IPS-20b (cell line): ENCODE data around the gene RIGI.
"Not testable (repeated sequence)": the region's sequence is repeated elsewhere in the genome, so short reads cannot be mapped to it uniquely, and the experiment has no call there.

Experiments
- H3K27ac ChIP-seq: one replicate; pipeline ENCODE4 v1.5.1; 2013; ENCODE audit warnings: low read length
- H3K27me3 ChIP-seq: 2 replicates; pipeline ENCODE4 v1.6.1; 2013; ENCODE audit warnings: mild to moderate bottlenecking, low read length, inconsistent platforms; ENCODE audit not compliant: insufficient read depth
- H3K36me3 ChIP-seq: 2 replicates; pipeline ENCODE4 v1.6.1; 2013; ENCODE audit warnings: low read depth, mild to moderate bottlenecking, inconsistent platforms, low read length, moderate library complexity; ENCODE audit not compliant: insufficient read depth
- H3K4me1 ChIP-seq: 2 replicates; pipeline ENCODE4 v1.6.1; 2013; ENCODE audit warnings: mild to moderate bottlenecking, control low read depth, inconsistent platforms, low read length, moderate library complexity; ENCODE audit not compliant: insufficient read depth
- H3K4me3 ChIP-seq: 2 replicates; pipeline ENCODE4 v1.5.1; 2013; ENCODE audit warnings: mild to moderate bottlenecking, low read length, inconsistent platforms
- H3K9ac ChIP-seq: 2 replicates; pipeline ENCODE4 v1.6.1; 2013; ENCODE audit warnings: low read depth, mild to moderate bottlenecking, inconsistent platforms, low read length, moderate library complexity
- H3K9me3 ChIP-seq: 2 replicates; pipeline ENCODE4 v1.6.1; 2013; ENCODE audit warnings: mild to moderate bottlenecking, low read depth, low read length, inconsistent platforms; ENCODE audit not compliant: insufficient read depth

RIGI gene

GRCh38 chr9:32524892-32525708 lies 896 bp downstream of the RIGI start:
- Histone ChIP-seq H3K9me3 (peaks cover 16% of the 10 kb centered on the region; the same call in 1 of the 2 replicates), H3K9ac (peak overlapping the region; percentile 78), H3K27me3 (no peaks in the 10 kb centered on the region), H3K27ac (no peak overlapping the region), H3K36me3 (0 out of 2 replicates have a peak, but pooled peaks cover 2% of the 10 kb centered on the region), H3K4me1 (no peaks in the 10 kb centered on the region; the same call in 1 of the 2 replicates), H3K4me3 (peak overlapping the region; percentile 92)

- H3K27me3 ChIP-seq, H3K4me1 ChIP-seq, H3K27ac ChIP-seq, H3K9ac ChIP-seq, H3K36me3 ChIP-seq, H3K4me3 ChIP-seq: not testable (repeated sequence)
- peaks cover 21% of the 10 kb centered on the region for H3K9me3 ChIP-seq
Observed at GRCh38 chr9:32524558-32524891, 1.5 kb downstream of the RIGI start.

- Histone ChIP-seq H3K27ac (no peak overlapping the region), H3K9ac (no peak overlapping the region), H3K36me3 (0 out of 2 replicates have a peak, but pooled peaks cover 6% of the 10 kb centered on the region), H3K27me3 (no peaks in the 10 kb centered on the region), H3K4me1 (no peaks in the 10 kb centered on the region; the same call in 1 of the 2 replicates), H3K9me3 (peaks cover 28% of the 10 kb centered on the region), H3K4me3 (no peak overlapping the region)
Observed at GRCh38 chr9:32523910-32524309, 2.1 kb downstream of the RIGI start.

GRCh38 chr9:32518276-32518675 lies 7.7 kb downstream of the RIGI start:
- H3K36me3 ChIP-seq: peaks cover 10% of the 10 kb centered on the region; the same call in 1 of the 2 replicates

GRCh38 chr9:32516241-32516640 lies 9.8 kb downstream of the RIGI start:
- no peak overlapping the region for H3K9ac ChIP-seq
- peaks cover 46% of the 10 kb centered on the region for H3K9me3 ChIP-seq
- H3K4me3 ChIP-seq: no peak overlapping the region
- no peak overlapping the region for H3K27ac ChIP-seq
- peaks cover 10% of the 10 kb centered on the region; the same call in 1 of the 2 replicates for H3K36me3 ChIP-seq
- H3K4me1 ChIP-seq: no peaks in the 10 kb centered on the region
- H3K27me3 ChIP-seq: no peaks in the 10 kb centered on the region

More at GRCh38 chr9:32518276-32518675, 7.7 kb downstream of the RIGI start:
- Histone ChIP-seq H3K27ac (no peak overlapping the region), H3K4me1 (no peaks in the 10 kb centered on the region), H3K4me3 (no peak overlapping the region), H3K9ac (no peak overlapping the region), H3K9me3 (peaks cover 56% of the 10 kb centered on the region), H3K27me3 (no peaks in the 10 kb centered on the region)

GRCh38 chr9:32508728-32509127 lies 17.3 kb downstream of the RIGI start:
- Histone ChIP-seq H3K27ac (peak overlapping the region; percentile 71), H3K4me1 (peaks cover 10% of the 10 kb centered on the region; the same call in 1 of the 2 replicates), H3K36me3 (no peaks in the 10 kb centered on the region), H3K27me3 (no peaks in the 10 kb centered on the region), H3K9ac (no peak overlapping the region), H3K9me3 (no peaks in the 10 kb centered on the region), H3K4me3 (no peak overlapping the region)

- no peak overlapping the region for H3K27ac ChIP-seq
- no peaks in the 10 kb centered on the region for H3K27me3 ChIP-seq
- no peak overlapping the region for H3K4me3 ChIP-seq
- H3K4me1 ChIP-seq: peaks cover 8% of the 10 kb centered on the region; the same call in 1 of the 2 replicates
- peaks cover 4% of the 10 kb centered on the region for H3K36me3 ChIP-seq
- H3K9ac ChIP-seq: no peak overlapping the region; the same call in 1 of the 2 replicates
- no peaks in the 10 kb centered on the region for H3K9me3 ChIP-seq
Observed at GRCh38 chr9:32503008-32503407, 23.0 kb downstream of the RIGI start.

- Histone ChIP-seq H3K4me3 (no peak overlapping the region), H3K36me3 (peaks cover 4% of the 10 kb centered on the region), H3K27ac (no peak overlapping the region), H3K27me3 (no peaks in the 10 kb centered on the region), H3K9ac (no peak overlapping the region), H3K4me1 (peaks cover 8% of the 10 kb centered on the region; the same call in 1 of the 2 replicates), H3K9me3 (no peaks in the 10 kb centered on the region)
Observed at GRCh38 chr9:32502464-32502863, 23.5 kb downstream of the RIGI start.

- no peak overlapping the region for H3K9ac ChIP-seq
- H3K4me3 ChIP-seq: no peak overlapping the region
- H3K27me3 ChIP-seq: no peaks in the 10 kb centered on the region
- H3K36me3 ChIP-seq: peaks cover 4% of the 10 kb centered on the region
- H3K27ac ChIP-seq: no peak overlapping the region
- peaks cover 8% of the 10 kb centered on the region; the same call in 1 of the 2 replicates for H3K4me1 ChIP-seq
- no peaks in the 10 kb centered on the region for H3K9me3 ChIP-seq
Observed at GRCh38 chr9:32501868-32502267, 24.1 kb downstream of the RIGI start.

GRCh38 chr9:32500768-32501167 lies 25.2 kb downstream of the RIGI start:
- peaks cover 8% of the 10 kb centered on the region; the same call in 1 of the 2 replicates for H3K4me1 ChIP-seq
- no peaks in the 10 kb centered on the region for H3K9me3 ChIP-seq
- no peak overlapping the region for H3K27ac ChIP-seq
- no peak overlapping the region for H3K4me3 ChIP-seq
- peaks cover 4% of the 10 kb centered on the region for H3K36me3 ChIP-seq
- no peak overlapping the region for H3K9ac ChIP-seq
- no peaks in the 10 kb centered on the region for H3K27me3 ChIP-seq

- no peaks in the 10 kb centered on the region for H3K9me3 ChIP-seq
- H3K27ac ChIP-seq: no peak overlapping the region
- H3K4me3 ChIP-seq: no peak overlapping the region
- H3K9ac ChIP-seq: no peak overlapping the region
- H3K36me3 ChIP-seq: peaks cover 4% of the 10 kb centered on the region
- no peaks in the 10 kb centered on the region for H3K27me3 ChIP-seq
- peaks cover 3% of the 10 kb centered on the region; the same call in 1 of the 2 replicates for H3K4me1 ChIP-seq
Observed at GRCh38 chr9:32497921-32498320, 28.1 kb downstream of the RIGI start.

- no peak overlapping the region for H3K9ac ChIP-seq
- peaks cover 23% of the 10 kb centered on the region for H3K36me3 ChIP-seq
- no peaks in the 10 kb centered on the region for H3K9me3 ChIP-seq
- H3K4me3 ChIP-seq: no peak overlapping the region
- H3K4me1 ChIP-seq: no peaks in the 10 kb centered on the region
- H3K27me3 ChIP-seq: no peaks in the 10 kb centered on the region
- H3K27ac ChIP-seq: no peak overlapping the region
Observed at GRCh38 chr9:32490601-32491000, 35.4 kb downstream of the RIGI start.
